ENCODE measurements around the gene RHEBL1.

RHEBL1 gene

GRCh38 chr12:49027846-49028555 is 41.8 kb downstream of the RHEBL1 start:
- peak overlapping the region; percentile 7; the same call in 1 of the 2 replicates for H3K27ac ChIP-seq
- DNase-seq (ENCODE audit: low spot score), result no peak
- no peak for TF ChIP-seq CTCF (conservative IDR thresholded peaks at IDR 0.05; ENCODE audit: low read depth)
- ChIA-PET POLR2A (ENCODE audit: low non-redundant PET) (interaction anchor here (0.6 kb wide), 1 partner anchor 75 kb away, joined by 3 read pairs; no protein-coding TSS in a partner anchor), CTCF (interaction anchor here (0.6 kb wide), 2 partner anchors 17 to 48 kb away, joined by 4 read pairs; no protein-coding TSS in a partner anchor)

DNA sequence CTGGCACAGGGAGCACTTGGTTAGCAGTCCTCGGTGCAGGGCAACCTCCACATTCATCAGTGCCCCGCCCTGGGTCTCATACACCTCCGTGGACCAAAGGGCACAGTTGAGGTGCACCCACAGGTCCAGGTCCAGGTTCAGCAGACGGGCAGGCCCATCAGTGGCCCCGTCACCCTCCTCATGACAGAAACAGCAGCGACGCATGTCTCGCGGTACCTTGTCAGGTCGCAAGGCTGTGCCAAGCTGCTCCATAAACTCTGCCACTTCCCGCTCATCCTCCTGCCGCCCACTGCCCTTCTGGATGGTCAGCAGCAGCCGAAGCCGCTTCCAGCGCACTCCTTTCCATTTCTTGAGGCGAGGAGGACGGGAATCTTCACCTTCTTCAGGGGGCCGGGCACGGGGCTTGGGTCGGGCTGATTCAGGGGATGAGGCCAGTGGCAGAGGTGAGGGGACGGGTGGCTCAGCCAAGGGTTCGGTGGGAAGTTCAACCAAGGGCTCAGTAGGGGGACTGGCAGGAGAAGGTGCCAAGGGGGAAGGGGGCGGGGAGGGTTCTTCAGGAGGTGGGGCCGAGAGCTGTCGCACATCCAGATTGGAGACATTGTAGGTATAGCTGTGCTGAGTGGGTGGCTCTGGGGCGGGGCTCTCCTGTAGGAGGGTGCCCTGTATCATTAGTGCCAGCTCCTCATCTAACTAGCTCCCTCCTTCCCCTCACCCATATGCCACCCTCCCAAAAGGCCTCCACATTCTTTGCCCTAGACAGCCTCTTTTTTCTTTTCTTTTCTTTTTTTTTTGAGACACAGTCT is 42.9 kb downstream of the RHEBL1 start:
- no peak for TF ChIP-seq CTCF (conservative IDR thresholded peaks at IDR 0.05; ENCODE audit: low read depth)
- POLR2A ChIA-PET (ENCODE audit: low non-redundant PET), result no interaction called here
- CTCF ChIA-PET, result no interaction called here
- no peak for DNase-seq (ENCODE audit: low spot score)
- peak overlapping the region; percentile 4; the same call in 1 of the 2 replicates for H3K27ac ChIP-seq

DNA sequence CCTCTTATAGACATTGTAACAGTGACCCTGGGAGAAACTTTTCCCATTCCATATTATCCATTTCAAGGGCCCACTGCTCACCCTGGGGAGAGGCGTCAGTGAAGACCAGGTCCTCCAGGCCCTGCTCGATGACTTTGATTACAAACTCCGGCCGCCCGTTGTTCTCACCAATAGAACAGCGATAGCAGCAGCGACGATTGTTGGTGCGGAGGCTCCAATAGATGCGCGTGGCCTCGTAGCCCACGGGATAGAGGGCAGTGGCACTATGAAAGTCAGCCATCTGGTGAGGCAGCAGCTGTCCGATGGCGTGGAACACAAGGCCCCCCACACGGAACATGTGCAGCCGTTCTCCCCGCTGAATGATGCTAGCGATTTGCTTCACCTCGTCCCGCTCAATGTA is 43.7 kb downstream of the RHEBL1 start:
- H3K27ac ChIP-seq, result peak overlapping the region; percentile 4; the same call in 1 of the 2 replicates
- no peak for DNase-seq (ENCODE audit: low spot score)
- ChIA-PET POLR2A (ENCODE audit: low non-redundant PET) (no interaction called here), CTCF (no interaction called here)
- no peak for TF ChIP-seq CTCF (conservative IDR thresholded peaks at IDR 0.05; ENCODE audit: low read depth)

GRCh38 chr12:49025463-49025862 is 44.3 kb downstream of the RHEBL1 start:
- no peak overlapping the region for H3K27ac ChIP-seq
- no peak for TF ChIP-seq CTCF (conservative IDR thresholded peaks at IDR 0.05; ENCODE audit: low read depth)
- ChIA-PET POLR2A (ENCODE audit: low non-redundant PET) (no interaction called here), CTCF (no interaction called here)
- DNase-seq (ENCODE audit: low spot score), result no peak

GRCh38 chr12:49024543-49024942 is 45.2 kb downstream of the RHEBL1 start:
- no peak for TF ChIP-seq CTCF (conservative IDR thresholded peaks at IDR 0.05; ENCODE audit: low read depth)
- ChIA-PET CTCF (interaction anchor here (0.6 to 0.9 kb wide), 2 partner anchors 16 to 23 kb away, joined by 4 to 5 read pairs; no protein-coding TSS in a partner anchor), POLR2A (ENCODE audit: low non-redundant PET) (no interaction called here)
- no peak for DNase-seq (ENCODE audit: low spot score)
- 0 out of 2 replicates have a peak overlapping the region, but pooled peaks have one; percentile 1 for H3K27ac ChIP-seq

GRCh38 chr12:49023812-49024211 is 46.0 kb downstream of the RHEBL1 start:
- POLR2A ChIA-PET (ENCODE audit: low non-redundant PET), result no interaction called here
- no peak for DNase-seq (ENCODE audit: low spot score)
- TF ChIP-seq CTCF (conservative IDR thresholded peaks at IDR 0.05; ENCODE audit: low read depth), result no peak
- no peak overlapping the region for H3K27ac ChIP-seq
- CTCF ChIA-PET, result no interaction called here

Measured in RWPE1 (cell line).